ENCODE results near the gene DACH1. TPM values are rescaled to one million over a fixed set of nuclear protein-coding genes. Genes with fewer than 3 reads are reported as not detected.

The DACH1 gene
- total and polyA plus RNA-seq, 2 experiments from 2014 or later: 1.3 to 6.5 TPM

DNA sequence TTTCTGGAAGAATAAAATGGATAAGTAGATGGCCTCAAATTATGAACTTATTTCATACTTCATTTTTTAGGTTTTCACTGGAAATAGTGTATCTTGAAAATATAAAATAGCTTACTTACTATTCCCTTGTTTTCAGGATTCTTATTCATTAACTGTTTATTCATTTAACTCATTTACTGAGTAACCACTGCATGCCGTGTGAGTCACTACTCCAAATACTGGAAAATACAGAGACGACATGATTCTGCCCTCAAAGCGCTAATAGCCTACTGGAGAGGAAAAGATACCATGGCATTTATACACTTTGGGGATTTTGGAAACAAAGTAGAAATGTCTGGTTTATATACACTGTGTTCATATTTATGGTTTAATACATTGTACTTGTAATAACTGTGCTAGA, 270.9 kb downstream of the DACH1 start:
- Histone ChIP-seq H3K9me2 (replicated peaks; ENCODE audit: insufficient read depth) (no peaks in the 10 kb centered on the region), H3K27me3 (no peaks in the 10 kb centered on the region), H3K4me3 (no peak overlapping the region), H3K27ac (no peak overlapping the region), H3K79me2 (no peaks in the 10 kb centered on the region), H2AFZ (no peak overlapping the region), H3K36me3 (replicated peaks; ENCODE audit: insufficient read depth, low read depth) (no peaks in the 10 kb centered on the region), H4K20me1 (ENCODE audit: insufficient read depth, poor library complexity, severe bottlenecking) (no peaks in the 10 kb centered on the region), H3K9me3 (ENCODE audit: low read depth) (no peaks in the 10 kb centered on the region), H3K4me2 (no peak overlapping the region), H3K4me1 (ENCODE audit: insufficient read depth) (no peaks in the 10 kb centered on the region)
- WGBS (ENCODE audit: low lambda C conversion rate, missing lambda C conversion rate): 88% methylated on average over 3 of the region's 3 CpGs
- no peak for DNase-seq (ENCODE audit: low spot score)
- TF ChIP-seq EZH2 (IDR thresholded peaks at IDR 0.05; ENCODE audit: borderline replicate concordance) (no peak), EZH2phosphoT487 (IDR thresholded peaks at IDR 0.05; ENCODE audit: low read depth, severe bottlenecking, unreplicated experiment) (no peak)

DNA sequence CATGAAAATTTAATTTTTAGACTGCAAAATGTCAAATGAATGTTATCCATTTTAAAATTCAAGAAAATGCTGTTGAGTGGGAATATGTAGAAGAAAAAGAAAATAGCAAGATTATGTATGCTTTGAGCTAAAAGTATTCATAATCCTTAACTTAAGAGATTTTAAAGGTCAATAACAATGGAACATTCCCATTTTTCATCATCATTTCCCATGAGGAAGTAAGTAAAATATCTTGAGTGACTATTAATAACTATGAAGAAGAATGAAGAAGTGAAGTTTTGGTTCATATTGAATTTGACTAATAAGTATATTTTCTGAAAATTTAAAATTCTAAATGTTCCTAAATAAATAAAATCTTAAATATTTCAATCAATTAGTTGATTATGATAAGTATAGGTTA, 273.4 kb downstream of the DACH1 start:
- no peaks in the 10 kb centered on the region for H3K36me3 ChIP-seq (replicated peaks; ENCODE audit: insufficient read depth, low read depth)
- TF ChIP-seq, protein P1, sequence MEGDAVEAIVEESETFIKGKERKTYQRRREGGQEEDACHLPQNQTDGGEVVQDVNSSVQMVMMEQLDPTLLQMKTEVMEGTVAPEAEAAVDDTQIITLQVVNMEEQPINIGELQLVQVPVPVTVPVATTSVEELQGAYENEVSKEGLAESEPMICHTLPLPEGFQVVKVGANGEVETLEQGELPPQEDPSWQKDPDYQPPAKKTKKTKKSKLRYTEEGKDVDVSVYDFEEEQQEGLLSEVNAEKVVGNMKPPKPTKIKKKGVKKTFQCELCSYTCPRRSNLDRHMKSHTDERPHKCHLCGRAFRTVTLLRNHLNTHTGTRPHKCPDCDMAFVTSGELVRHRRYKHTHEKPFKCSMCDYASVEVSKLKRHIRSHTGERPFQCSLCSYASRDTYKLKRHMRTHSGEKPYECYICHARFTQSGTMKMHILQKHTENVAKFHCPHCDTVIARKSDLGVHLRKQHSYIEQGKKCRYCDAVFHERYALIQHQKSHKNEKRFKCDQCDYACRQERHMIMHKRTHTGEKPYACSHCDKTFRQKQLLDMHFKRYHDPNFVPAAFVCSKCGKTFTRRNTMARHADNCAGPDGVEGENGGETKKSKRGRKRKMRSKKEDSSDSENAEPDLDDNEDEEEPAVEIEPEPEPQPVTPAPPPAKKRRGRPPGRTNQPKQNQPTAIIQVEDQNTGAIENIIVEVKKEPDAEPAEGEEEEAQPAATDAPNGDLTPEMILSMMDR (IDR thresholded peaks at IDR 0.05; ENCODE audit: poor library complexity): no peak
- TF ChIP-seq EZH2phosphoT487 (IDR thresholded peaks at IDR 0.05; ENCODE audit: low read depth, severe bottlenecking, unreplicated experiment): no peak
- TF ChIP-seq EZH2 (IDR thresholded peaks at IDR 0.05; ENCODE audit: borderline replicate concordance): no peak

DNA sequence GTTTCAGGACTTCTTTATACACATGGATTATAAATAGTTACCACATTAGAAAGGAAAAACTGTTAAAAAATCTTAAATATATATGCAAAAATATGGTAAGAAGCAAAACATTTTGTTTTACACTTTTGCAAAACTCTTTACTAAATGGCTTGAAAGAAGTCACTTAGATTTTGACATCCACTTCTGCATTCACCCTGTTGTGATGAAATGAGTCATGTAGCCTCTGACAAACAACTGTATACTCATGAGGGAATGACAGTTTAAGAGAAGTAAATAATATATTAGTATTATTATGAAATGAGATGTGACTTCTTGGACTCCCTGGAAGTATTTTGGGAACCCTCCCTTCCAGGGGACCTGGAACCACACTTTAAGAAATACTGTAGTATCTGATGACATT, 275.6 kb downstream of the DACH1 start:
- DNase-seq (ENCODE audit: low spot score): no peak
- no peak overlapping the region for H3K4me3 ChIP-seq
- H3K27me3 ChIP-seq: no peaks in the 10 kb centered on the region
- H2AFZ ChIP-seq: no peak overlapping the region
- H3K79me2 ChIP-seq: no peaks in the 10 kb centered on the region
- H3K9me2 ChIP-seq (replicated peaks; ENCODE audit: insufficient read depth): no peaks in the 10 kb centered on the region
- no peaks in the 10 kb centered on the region for H3K9me3 ChIP-seq (ENCODE audit: low read depth)
- TF ChIP-seq EZH2phosphoT487 (IDR thresholded peaks at IDR 0.05; ENCODE audit: low read depth, severe bottlenecking, unreplicated experiment) (no peak), EZH2 (IDR thresholded peaks at IDR 0.05; ENCODE audit: borderline replicate concordance) (no peak)
- TF ChIP-seq, protein P1 (IDR thresholded peaks at IDR 0.05; ENCODE audit: poor library complexity): no peak
- no peaks in the 10 kb centered on the region for H3K36me3 ChIP-seq (replicated peaks; ENCODE audit: insufficient read depth, low read depth)
- no peaks in the 10 kb centered on the region for H3K4me1 ChIP-seq (ENCODE audit: insufficient read depth)
- H4K20me1 ChIP-seq (ENCODE audit: insufficient read depth, poor library complexity, severe bottlenecking): no peaks in the 10 kb centered on the region
- H3K4me2 ChIP-seq: no peak overlapping the region
- H3K27ac ChIP-seq: no peak overlapping the region

More for the DNA sequence above, 273.4 kb downstream of the DACH1 start:
- no peak overlapping the region for H3K4me3 ChIP-seq
- H3K9me2 ChIP-seq (replicated peaks; ENCODE audit: insufficient read depth): no peaks in the 10 kb centered on the region
- H2AFZ ChIP-seq: no peak overlapping the region
- no peak overlapping the region for H3K27ac ChIP-seq
- no peaks in the 10 kb centered on the region for H3K27me3 ChIP-seq
- no peak overlapping the region for H3K4me2 ChIP-seq
- H3K79me2 ChIP-seq: no peaks in the 10 kb centered on the region
- no peaks in the 10 kb centered on the region for H4K20me1 ChIP-seq (ENCODE audit: insufficient read depth, poor library complexity, severe bottlenecking)
- no peaks in the 10 kb centered on the region for H3K9me3 ChIP-seq (ENCODE audit: low read depth)
- H3K4me1 ChIP-seq (ENCODE audit: insufficient read depth): no peaks in the 10 kb centered on the region
- no peak for DNase-seq (ENCODE audit: low spot score)

DNA sequence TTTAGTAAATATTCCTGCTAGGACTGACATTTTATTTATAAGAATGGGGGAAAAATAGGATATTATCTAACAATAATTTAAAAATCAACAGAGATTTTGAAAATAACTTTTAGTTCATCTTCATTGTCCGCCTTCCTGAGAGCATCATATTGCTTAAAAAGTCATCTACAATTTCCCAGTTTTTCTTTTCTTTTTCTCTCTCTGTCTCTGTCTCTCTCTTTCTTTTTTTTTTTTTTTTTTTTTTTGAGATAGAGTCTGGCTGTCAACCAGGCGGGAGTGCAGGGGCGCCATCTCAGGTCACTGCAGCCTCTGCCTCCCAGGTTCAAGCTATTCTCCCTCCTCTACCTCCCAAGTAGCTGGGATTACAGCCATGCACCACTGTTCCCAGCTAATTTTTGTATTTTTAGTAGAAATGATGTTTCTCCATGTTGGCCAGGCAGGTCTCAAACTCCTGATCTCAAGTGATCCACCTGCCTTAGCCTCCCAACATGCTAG, 276.3 kb downstream of the DACH1 start:
- 99% methylated on average over 3 of the region's 3 CpGs for WGBS (ENCODE audit: low lambda C conversion rate, missing lambda C conversion rate)
- H3K9me2 ChIP-seq (replicated peaks; ENCODE audit: insufficient read depth): no peaks in the 10 kb centered on the region

More for the DNA sequence above, 276.3 kb downstream of the DACH1 start:
- Histone ChIP-seq H2AFZ (no peak overlapping the region), H3K27me3 (no peaks in the 10 kb centered on the region), H3K27ac (no peak overlapping the region), H3K79me2 (no peaks in the 10 kb centered on the region), H3K36me3 (replicated peaks; ENCODE audit: insufficient read depth, low read depth) (no peaks in the 10 kb centered on the region), H3K4me1 (ENCODE audit: insufficient read depth) (no peaks in the 10 kb centered on the region), H3K9me3 (ENCODE audit: low read depth) (no peaks in the 10 kb centered on the region), H3K4me2 (no peak overlapping the region), H4K20me1 (ENCODE audit: insufficient read depth, poor library complexity, severe bottlenecking) (no peaks in the 10 kb centered on the region), H3K4me3 (no peak overlapping the region)
- TF ChIP-seq EZH2phosphoT487 (IDR thresholded peaks at IDR 0.05; ENCODE audit: low read depth, severe bottlenecking, unreplicated experiment): no peak
- TF ChIP-seq EZH2 (IDR thresholded peaks at IDR 0.05; ENCODE audit: borderline replicate concordance): no peak
- TF ChIP-seq, protein P1 (IDR thresholded peaks at IDR 0.05; ENCODE audit: poor library complexity): no peak
- DNase-seq (ENCODE audit: low spot score): no peak

All from hepatocyte (in vitro differentiated cells).